ENCODE measurements around the gene TPPP.

Gene TPPP

GRCh38 chr5:627840-628239 lies 65.3 kb downstream of the TPPP start:
- CTCF ChIA-PET: interaction anchor here (0.7 kb wide), 1 partner anchor 196 kb away, joined by 5 read pairs; no protein-coding TSS in a partner anchor
- no peak overlapping the region for H3K27ac ChIP-seq
- TF ChIP-seq CTCF (conservative IDR thresholded peaks at IDR 0.05; ENCODE audit: low read depth): no peak
- no peak for DNase-seq (ENCODE audit: low spot score)
- POLR2A ChIA-PET (ENCODE audit: low non-redundant PET): interaction anchor here (0.7 kb wide), 1 partner anchor 154 kb away, joined by 3 read pairs; no protein-coding TSS in a partner anchor

- POLR2A ChIA-PET (ENCODE audit: low non-redundant PET): no interaction called here
- no peak overlapping the region for H3K27ac ChIP-seq
- DNase-seq (ENCODE audit: low spot score): no peak
- TF ChIP-seq CTCF (conservative IDR thresholded peaks at IDR 0.05; ENCODE audit: low read depth): no peak
- CTCF ChIA-PET: interaction anchor here (0.6 kb wide), 1 partner anchor 32 kb away, joined by 3 read pairs; no protein-coding TSS in a partner anchor
Observed at GRCh38 chr5:626850-627249, 66.3 kb downstream of the TPPP start.

- CTCF ChIA-PET: no interaction called here
- no peak for DNase-seq (ENCODE audit: low spot score)
- TF ChIP-seq CTCF (conservative IDR thresholded peaks at IDR 0.05; ENCODE audit: low read depth): no peak
- POLR2A ChIA-PET (ENCODE audit: low non-redundant PET): no interaction called here
- no peak overlapping the region for H3K27ac ChIP-seq
Observed at GRCh38 chr5:625516-625915, 67.6 kb downstream of the TPPP start.

GRCh38 chr5:624951-625230 lies 68.3 kb downstream of the TPPP start:
- no peak for TF ChIP-seq CTCF (conservative IDR thresholded peaks at IDR 0.05; ENCODE audit: low read depth)
- ChIA-PET POLR2A (ENCODE audit: low non-redundant PET) (no interaction called here), CTCF (no interaction called here)
- no peak overlapping the region for H3K27ac ChIP-seq
- DNase-seq (ENCODE audit: low spot score): no peak

- CTCF ChIA-PET: no interaction called here
- H3K27ac ChIP-seq: no peak overlapping the region
- POLR2A ChIA-PET (ENCODE audit: low non-redundant PET): no interaction called here
- TF ChIP-seq CTCF (conservative IDR thresholded peaks at IDR 0.05; ENCODE audit: low read depth): no peak
- no peak for DNase-seq (ENCODE audit: low spot score)
Observed at GRCh38 chr5:624118-624950, 68.8 kb downstream of the TPPP start.

- ChIA-PET POLR2A (ENCODE audit: low non-redundant PET) (no interaction called here), CTCF (no interaction called here)
- TF ChIP-seq CTCF (conservative IDR thresholded peaks at IDR 0.05; ENCODE audit: low read depth): no peak
- DNase-seq (ENCODE audit: low spot score): no peak
- H3K27ac ChIP-seq: no peak overlapping the region
Observed at GRCh38 chr5:623531-623930, 69.6 kb downstream of the TPPP start.

Measured in RWPE1 (cell line).